ENCODE measurements around the gene ATF4.

DNA sequence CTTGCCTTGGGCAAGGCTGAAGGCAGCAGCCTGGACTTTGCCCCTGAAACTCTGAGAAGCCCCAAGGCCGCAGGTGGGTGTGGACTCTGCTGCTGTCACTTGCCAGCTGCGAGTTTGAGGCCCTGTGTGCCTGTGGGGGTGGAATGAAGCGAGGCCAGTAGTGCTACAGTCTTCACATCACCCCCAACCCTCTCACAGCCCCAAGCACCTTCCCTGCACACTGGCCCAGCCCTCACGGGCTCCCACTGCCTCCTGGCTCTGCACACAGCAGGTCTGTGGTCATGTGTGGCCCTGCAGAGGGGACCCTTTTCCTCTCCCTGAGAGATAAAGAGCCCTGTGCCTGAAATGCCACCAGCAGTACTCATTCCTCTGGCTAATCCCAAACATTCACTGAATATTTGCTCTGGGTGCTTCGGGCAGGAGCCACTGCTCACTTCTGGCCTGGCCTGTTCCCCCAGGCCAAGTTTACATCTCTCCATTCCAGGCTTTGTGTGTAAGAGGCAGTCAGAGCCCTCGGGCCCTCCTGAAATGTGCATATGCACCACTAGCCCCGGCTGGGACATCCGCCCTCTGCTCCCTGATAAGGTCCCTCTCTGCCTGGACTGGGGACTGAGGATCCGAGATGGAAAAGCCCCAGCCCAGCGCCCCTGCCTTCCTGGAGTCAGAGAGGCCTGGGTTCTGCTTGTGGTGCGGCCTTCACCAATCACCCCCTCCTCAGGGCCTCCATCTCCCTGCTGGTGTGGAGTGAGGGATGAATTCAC is 45.8 kb upstream of the ATF4 start:
- TF ChIP-seq CTCF (conservative IDR thresholded peaks at IDR 0.05) (no peak), ZFX (IDR thresholded peaks at IDR 0.05) (no peak)
